ENCODE measurements around the gene IQGAP2. TPM values are rescaled to one million over a fixed set of nuclear protein-coding genes. Genes with fewer than 3 reads are reported as not detected.

The IQGAP2 gene
- total RNA-seq, 1 donor from 2014 or later: 8.8 TPM

DNA sequence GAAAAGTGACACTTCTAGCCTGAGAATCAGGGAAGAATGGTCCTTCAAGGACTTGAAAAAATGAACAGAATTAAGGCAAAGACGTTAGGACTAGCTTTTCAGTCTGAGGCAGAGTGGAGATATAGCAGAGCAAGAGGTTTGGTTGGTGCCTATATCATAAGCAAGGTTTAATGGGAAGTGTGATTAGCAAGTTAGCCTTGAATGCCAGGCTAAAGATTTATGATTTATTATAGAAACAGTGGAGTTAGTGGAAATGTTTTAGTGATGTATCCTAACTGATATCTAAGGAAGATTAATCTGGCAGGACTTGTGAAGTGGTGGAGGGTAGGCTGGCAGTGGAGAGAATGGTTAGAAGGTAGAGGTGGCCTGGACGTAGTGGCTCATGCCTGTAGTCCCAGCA, 213.1 kb downstream of the IQGAP2 start:
- DNase-seq (ENCODE audit: extremely low spot score, unreplicated experiment): no peak
- peaks cover 37% of the 10 kb centered on the region for H3K4me1 Mint-ChIP-seq (ENCODE audit: unreplicated experiment)
- H3K36me3 Mint-ChIP-seq (ENCODE audit: unreplicated experiment): peaks cover 7% of the 10 kb centered on the region
- no peaks in the 10 kb centered on the region for H3K27me3 Mint-ChIP-seq (ENCODE audit: unreplicated experiment)
- no peak overlapping the region for H3K4me3 Mint-ChIP-seq (ENCODE audit: unreplicated experiment)
- peaks cover 4% of the 10 kb centered on the region for H3K9me3 Mint-ChIP-seq (ENCODE audit: unreplicated experiment)
- TF ChIP-seq, protein P1, sequence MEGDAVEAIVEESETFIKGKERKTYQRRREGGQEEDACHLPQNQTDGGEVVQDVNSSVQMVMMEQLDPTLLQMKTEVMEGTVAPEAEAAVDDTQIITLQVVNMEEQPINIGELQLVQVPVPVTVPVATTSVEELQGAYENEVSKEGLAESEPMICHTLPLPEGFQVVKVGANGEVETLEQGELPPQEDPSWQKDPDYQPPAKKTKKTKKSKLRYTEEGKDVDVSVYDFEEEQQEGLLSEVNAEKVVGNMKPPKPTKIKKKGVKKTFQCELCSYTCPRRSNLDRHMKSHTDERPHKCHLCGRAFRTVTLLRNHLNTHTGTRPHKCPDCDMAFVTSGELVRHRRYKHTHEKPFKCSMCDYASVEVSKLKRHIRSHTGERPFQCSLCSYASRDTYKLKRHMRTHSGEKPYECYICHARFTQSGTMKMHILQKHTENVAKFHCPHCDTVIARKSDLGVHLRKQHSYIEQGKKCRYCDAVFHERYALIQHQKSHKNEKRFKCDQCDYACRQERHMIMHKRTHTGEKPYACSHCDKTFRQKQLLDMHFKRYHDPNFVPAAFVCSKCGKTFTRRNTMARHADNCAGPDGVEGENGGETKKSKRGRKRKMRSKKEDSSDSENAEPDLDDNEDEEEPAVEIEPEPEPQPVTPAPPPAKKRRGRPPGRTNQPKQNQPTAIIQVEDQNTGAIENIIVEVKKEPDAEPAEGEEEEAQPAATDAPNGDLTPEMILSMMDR (IDR thresholded peaks at IDR 0.05): no peak
- peak overlapping the region; percentile 40 for H3K27ac Mint-ChIP-seq (ENCODE audit: unreplicated experiment)

DNA sequence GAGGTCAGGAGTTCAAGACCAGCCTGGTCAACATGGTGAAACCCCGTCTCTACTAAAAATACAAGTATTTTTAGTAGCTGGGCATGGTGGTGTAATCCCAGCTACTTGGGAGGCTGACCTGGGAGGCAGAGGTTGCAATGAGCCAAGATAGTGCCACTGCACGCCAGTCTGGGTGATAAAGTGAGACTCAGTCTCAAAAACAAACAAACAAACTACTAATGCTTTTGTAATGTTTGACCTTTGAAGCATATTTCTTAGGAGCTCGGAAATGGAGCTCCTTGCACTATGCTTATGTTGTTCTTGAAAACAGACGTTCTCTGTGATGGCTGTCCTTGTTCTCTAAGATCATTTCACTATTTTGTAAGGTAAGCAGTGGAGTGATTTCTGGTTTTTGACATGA, 214.1 kb downstream of the IQGAP2 start:
- H3K4me3 Mint-ChIP-seq (ENCODE audit: unreplicated experiment): no peak overlapping the region
- H3K27ac Mint-ChIP-seq (ENCODE audit: unreplicated experiment): peak overlapping the region; percentile 40
- H3K36me3 Mint-ChIP-seq (ENCODE audit: unreplicated experiment): peaks cover 7% of the 10 kb centered on the region
- no peaks in the 10 kb centered on the region for H3K27me3 Mint-ChIP-seq (ENCODE audit: unreplicated experiment)
- no peak for DNase-seq (ENCODE audit: extremely low spot score, unreplicated experiment)
- H3K9me3 Mint-ChIP-seq (ENCODE audit: unreplicated experiment): peaks cover 4% of the 10 kb centered on the region
- TF ChIP-seq, protein P1 (IDR thresholded peaks at IDR 0.05): no peak
- H3K4me1 Mint-ChIP-seq (ENCODE audit: unreplicated experiment): peaks cover 47% of the 10 kb centered on the region

DNA sequence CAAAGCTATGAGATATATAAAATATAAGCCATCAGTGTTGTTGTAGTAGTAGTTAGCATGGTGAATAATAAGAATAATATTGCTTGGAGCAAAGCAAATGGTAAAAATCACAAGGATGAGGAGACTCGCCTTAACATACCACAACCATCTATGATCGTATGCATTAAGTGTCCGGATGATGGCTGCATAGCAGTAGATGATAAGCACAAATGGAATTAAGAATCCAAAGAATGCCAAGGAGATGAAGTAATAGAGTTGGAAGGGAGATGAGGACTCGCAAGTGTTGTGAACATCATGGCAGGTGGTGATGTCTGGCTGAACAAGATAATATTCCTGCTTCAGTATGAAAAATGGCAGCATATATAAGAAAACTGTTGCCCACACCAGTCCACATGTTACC, 214.6 kb downstream of the IQGAP2 start:
- Mint-ChIP-seq H3K27me3 (ENCODE audit: unreplicated experiment) (no peaks in the 10 kb centered on the region), H3K4me3 (ENCODE audit: unreplicated experiment) (no peak overlapping the region), H3K27ac (ENCODE audit: unreplicated experiment) (peak overlapping the region; percentile 40), H3K36me3 (ENCODE audit: unreplicated experiment) (peaks cover 7% of the 10 kb centered on the region), H3K4me1 (ENCODE audit: unreplicated experiment) (peaks cover 51% of the 10 kb centered on the region), H3K9me3 (ENCODE audit: unreplicated experiment) (peaks cover 4% of the 10 kb centered on the region)
- DNase-seq (ENCODE audit: extremely low spot score, unreplicated experiment): no peak
- TF ChIP-seq, protein P1 (IDR thresholded peaks at IDR 0.05): no peak

DNA sequence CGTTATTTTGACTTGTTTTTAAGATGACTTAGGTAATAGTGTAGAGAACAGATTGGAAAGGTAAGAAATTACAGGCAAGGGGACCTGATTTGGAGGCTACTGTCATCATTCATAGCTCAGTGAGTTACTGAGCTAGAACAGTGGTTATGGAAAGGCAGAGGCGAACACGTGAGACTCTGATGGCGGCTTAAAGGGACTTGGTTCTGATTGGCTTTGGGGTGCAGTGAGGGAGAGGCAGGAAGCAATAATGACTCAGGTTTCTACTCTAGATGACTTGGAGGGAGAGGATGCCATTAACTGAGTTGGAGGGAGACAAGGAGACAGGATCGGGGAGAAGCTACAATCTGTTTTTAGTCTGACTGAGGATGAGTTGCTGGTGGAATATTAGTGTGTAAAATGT, 217.1 kb downstream of the IQGAP2 start:
- TF ChIP-seq, protein P1 (IDR thresholded peaks at IDR 0.05): no peak
- peaks cover 5% of the 10 kb centered on the region for H3K36me3 Mint-ChIP-seq (ENCODE audit: unreplicated experiment)
- H3K9me3 Mint-ChIP-seq (ENCODE audit: unreplicated experiment): peaks cover 4% of the 10 kb centered on the region
- peak overlapping the region; percentile 40 for H3K27ac Mint-ChIP-seq (ENCODE audit: unreplicated experiment)
- no peak overlapping the region for H3K4me3 Mint-ChIP-seq (ENCODE audit: unreplicated experiment)
- H3K27me3 Mint-ChIP-seq (ENCODE audit: unreplicated experiment): no peaks in the 10 kb centered on the region
- no peak for DNase-seq (ENCODE audit: extremely low spot score, unreplicated experiment)
- peaks cover 61% of the 10 kb centered on the region for H3K4me1 Mint-ChIP-seq (ENCODE audit: unreplicated experiment)

DNA sequence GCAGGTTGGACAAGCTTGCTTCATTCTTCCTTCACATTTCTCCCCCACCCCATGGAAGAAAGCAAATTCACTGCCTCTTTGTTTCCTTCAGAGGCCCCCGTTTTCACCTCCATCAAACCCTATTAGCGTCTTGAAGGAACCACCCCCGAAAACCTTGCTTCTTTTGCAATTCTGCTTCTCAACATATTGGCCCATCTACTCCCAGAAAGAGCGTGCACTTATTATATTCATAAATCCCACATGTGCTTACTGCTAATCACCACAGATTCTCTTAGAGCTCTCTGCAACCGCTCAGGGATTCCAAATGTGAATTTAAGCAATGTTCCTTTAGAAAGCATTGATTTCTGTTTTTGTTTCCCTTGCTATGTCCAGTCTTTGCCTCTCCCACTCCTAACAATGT, 219.0 kb downstream of the IQGAP2 start:
- peaks cover 50% of the 10 kb centered on the region for H3K4me1 Mint-ChIP-seq (ENCODE audit: unreplicated experiment)
- no peak for DNase-seq (ENCODE audit: extremely low spot score, unreplicated experiment)
- TF ChIP-seq, protein P1 (IDR thresholded peaks at IDR 0.05): no peak
- H3K9me3 Mint-ChIP-seq (ENCODE audit: unreplicated experiment): peaks cover 4% of the 10 kb centered on the region
- peak overlapping the region; percentile 72 for H3K4me3 Mint-ChIP-seq (ENCODE audit: unreplicated experiment)
- H3K36me3 Mint-ChIP-seq (ENCODE audit: unreplicated experiment): no peaks in the 10 kb centered on the region
- peak overlapping the region; percentile 83 for H3K27ac Mint-ChIP-seq (ENCODE audit: unreplicated experiment)
- H3K27me3 Mint-ChIP-seq (ENCODE audit: unreplicated experiment): no peaks in the 10 kb centered on the region
